Thymus (tissue), 11 donors: ENCODE measurements around the gene ANKH. TPM values are rescaled to one million over a fixed set of nuclear protein-coding genes. Genes with fewer than 3 reads are reported as not detected.

Source experiments
- DNase-seq, 9 donors: peaks; one replicate each; pipeline ENCODE4 v3.0.0-alpha.2; 2013; ENCODE audit warnings: low spot score in 9 of 9, low read depth in 6 of 9, missing footprints in 1 of 9
- H3K27ac ChIP-seq, 2 donors: one replicate each; pipeline ENCODE4 v1.5.1; 2013; ENCODE audit warnings: control low read depth in 1 of 2, low read depth in 1 of 2, low read length in 1 of 2, mild to moderate bottlenecking in 1 of 2, moderate library complexity in 1 of 2
- H3K27me3 ChIP-seq, 2 donors: one replicate each; pipeline ENCODE4 v1.5.1; 2013; ENCODE audit warnings: low read length in 1 of 2; ENCODE audit not compliant: control insufficient read depth in 2 of 2, insufficient read depth in 1 of 2
- H3K36me3 ChIP-seq, 2 donors: one replicate each; pipeline ENCODE4 v1.5.1; 2013; ENCODE audit warnings: low read length in 1 of 2, mild to moderate bottlenecking in 1 of 2, moderate library complexity in 1 of 2; ENCODE audit not compliant: control insufficient read depth in 2 of 2, insufficient read depth in 2 of 2
- H3K4me1 ChIP-seq, 2 donors: one replicate each; pipeline ENCODE4 v1.5.1; 2013; ENCODE audit warnings: low read length in 2 of 2; ENCODE audit not compliant: control insufficient read depth in 2 of 2, insufficient read depth in 2 of 2
- H3K4me3 ChIP-seq, 2 donors: one replicate each; pipeline ENCODE4 v1.5.1; 2013; ENCODE audit warnings: low read length in 2 of 2, control low read depth in 1 of 2, mild to moderate bottlenecking in 1 of 2
- H3K9me3 ChIP-seq, 2 donors: one replicate each; pipeline ENCODE4 v1.5.1; 2013; ENCODE audit warnings: low read length in 1 of 2, mild to moderate bottlenecking in 1 of 2; ENCODE audit not compliant: control insufficient read depth in 2 of 2, insufficient read depth in 1 of 2
- WGBS: extraction: QIAGEN DNeasy Blood & Tissue Kit; methylation state at CpG from one replicate; pipeline ENCODE4 v1.1.7; 2013; 5-methylcytosine and 5-hydroxymethylcytosine counted together
- polyA plus RNA-seq: library from polyadenylated mRNA; stranded (reverse); fragments of 200-250 nt; gene quantifications from one replicate; pipeline ENCODE4 v1.2.3, GENCODE V29; 2013
- total RNA-seq: library from RNA; stranded (reverse); fragments of 120-200 nt; gene quantifications from one replicate; pipeline ENCODE4 v1.2.4, GENCODE V29; 2013
- donor health status: healthy.

The ANKH gene
- total and polyA plus RNA-seq, 2 donors: 17.3 to 29.8 TPM

GRCh38 chr5:14739981-14740380, 131.6 kb downstream of the ANKH start:
- Histone ChIP-seq H3K27me3 (no peaks in the 10 kb centered on the region), H3K4me3 (no peak overlapping the region), H3K36me3 (peaks cover 0 to 3% of the 10 kb centered on the region in 2 donors), H3K27ac (no peak overlapping the region), H3K4me1 (peaks cover 33 to 67% of the 10 kb centered on the region in 2 donors), H3K9me3 (peaks cover 0 to 5% of the 10 kb centered on the region in 2 donors)
- WGBS: 97% methylated on average over 5 of the region's 5 CpGs
- no peak for DNase-seq

DNA sequence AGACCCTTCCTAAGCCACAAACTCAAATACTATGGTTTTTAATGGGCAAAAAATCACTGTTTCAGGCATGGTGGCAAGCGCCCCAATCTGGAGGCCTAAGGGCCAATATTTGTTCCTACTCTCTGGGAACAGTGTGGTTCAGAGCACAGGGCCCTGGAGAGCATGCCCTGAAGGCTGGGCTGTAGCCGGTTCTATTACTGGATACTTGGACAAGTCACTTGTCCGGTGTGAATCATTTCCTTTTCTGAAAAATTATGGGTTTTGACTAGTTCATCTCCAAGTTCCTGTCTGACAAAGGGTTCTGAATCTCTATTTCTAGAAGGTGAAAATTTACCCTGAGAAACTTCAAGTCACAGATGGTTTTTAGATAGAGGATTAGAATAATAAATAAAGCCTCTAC, 132.0 kb downstream of the ANKH start:
- no peak overlapping the region for H3K4me3 ChIP-seq
- peaks cover 0 to 5% of the 10 kb centered on the region in 2 donors for H3K9me3 ChIP-seq
- peaks cover 29 to 67% of the 10 kb centered on the region in 2 donors for H3K4me1 ChIP-seq
- no peak overlapping the region for H3K27ac ChIP-seq
- H3K36me3 ChIP-seq: peaks cover 0 to 1% of the 10 kb centered on the region in 2 donors
- 96% methylated on average over 3 of the region's 3 CpGs for WGBS
- no peak for DNase-seq
- H3K27me3 ChIP-seq: no peaks in the 10 kb centered on the region

DNA sequence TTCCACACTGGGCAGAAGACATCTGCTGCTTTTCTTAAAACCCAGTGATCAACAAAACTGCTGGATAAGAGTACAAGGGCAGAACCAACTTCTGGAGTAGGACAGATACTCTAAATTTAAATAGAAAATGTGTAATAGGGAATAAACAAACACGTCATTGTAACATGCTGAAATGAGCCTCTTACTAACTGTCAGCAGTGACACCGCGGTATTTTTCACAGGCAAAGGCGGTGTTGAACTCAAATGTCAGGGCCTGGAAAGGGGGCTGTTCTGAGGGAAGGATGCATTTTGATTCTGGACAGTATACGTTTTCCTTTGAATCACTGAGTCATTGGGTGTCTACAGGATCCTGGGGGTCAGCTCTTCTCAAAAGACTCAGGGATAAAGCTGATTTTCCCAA, 133.5 kb downstream of the ANKH start:
- Histone ChIP-seq H3K9me3 (peaks cover 0 to 5% of the 10 kb centered on the region in 2 donors), H3K27me3 (no peaks in the 10 kb centered on the region), H3K4me1 (peaks cover 27 to 70% of the 10 kb centered on the region in 2 donors), H3K36me3 (no peaks in the 10 kb centered on the region), H3K27ac (no peak overlapping the region), H3K4me3 (no peak overlapping the region)
- no peak for DNase-seq
- WGBS: 98% methylated on average over 5 of the region's 5 CpGs

GRCh38 chr5:14737291-14737690, 134.3 kb downstream of the ANKH start:
- Histone ChIP-seq H3K36me3 (no peaks in the 10 kb centered on the region), H3K9me3 (peaks cover 0 to 4% of the 10 kb centered on the region in 2 donors), H3K4me1 (peaks cover 27 to 70% of the 10 kb centered on the region in 2 donors), H3K27ac (peak overlapping the region in 1 of 2 donors; percentile 34), H3K4me3 (no peak overlapping the region), H3K27me3 (no peaks in the 10 kb centered on the region)
- peak in 1 of 9 donors; percentile 60 for DNase-seq
- 95% methylated on average over 10 of the region's 10 CpGs for WGBS

DNA sequence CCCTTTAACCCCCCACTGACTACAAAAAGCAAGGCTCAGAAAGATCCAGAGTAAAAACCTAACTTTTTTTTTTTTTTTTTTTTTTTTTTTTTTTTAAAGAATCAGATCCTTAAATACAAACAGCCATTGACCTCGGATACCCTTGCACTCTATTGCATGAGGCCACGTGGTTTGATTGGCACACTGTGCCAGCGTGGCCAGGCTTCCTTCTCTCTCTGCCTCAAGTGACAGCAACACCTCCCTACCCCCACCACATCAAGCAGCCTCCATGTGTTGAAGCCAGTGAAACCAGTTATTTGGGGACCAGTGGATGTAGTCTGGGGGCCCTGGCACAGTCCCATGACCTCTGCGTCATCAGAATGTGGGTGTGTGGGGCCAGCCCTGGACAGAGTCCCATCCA, 135.6 kb downstream of the ANKH start:
- Histone ChIP-seq H3K4me3 (no peak overlapping the region), H3K27ac (peak overlapping the region in 1 of 2 donors; percentile 40), H3K27me3 (no peaks in the 10 kb centered on the region), H3K36me3 (no peaks in the 10 kb centered on the region), H3K4me1 (peaks cover 18 to 70% of the 10 kb centered on the region in 2 donors), H3K9me3 (no peaks in the 10 kb centered on the region)
- WGBS: 92% methylated on average over 4 of the region's 4 CpGs
- DNase-seq: no peak

DNA sequence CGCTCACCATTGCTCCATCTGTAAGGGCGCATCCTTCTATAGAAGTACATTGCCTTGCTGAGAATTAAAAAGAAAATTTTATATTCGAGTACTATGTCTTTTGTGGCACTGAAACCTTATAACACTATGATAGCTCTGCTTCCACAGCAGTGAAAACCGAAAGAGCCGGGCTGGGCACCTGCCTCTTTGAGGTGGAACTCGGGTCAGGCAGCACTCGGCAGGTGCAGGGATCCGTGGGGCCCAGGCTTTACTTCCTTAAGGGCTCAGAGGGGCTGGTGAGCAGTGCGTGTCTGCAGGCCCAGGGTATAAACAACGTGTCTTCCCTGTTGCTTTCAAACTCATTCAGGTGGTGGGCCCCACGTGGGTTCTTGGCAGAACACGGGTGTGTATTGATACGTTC, 137.2 kb downstream of the ANKH start:
- Histone ChIP-seq H3K36me3 (peaks cover 0 to 3% of the 10 kb centered on the region in 2 donors), H3K27ac (peak overlapping the region in 1 of 2 donors; percentile 33), H3K27me3 (no peaks in the 10 kb centered on the region), H3K9me3 (no peaks in the 10 kb centered on the region), H3K4me1 (peaks cover 19 to 71% of the 10 kb centered on the region in 2 donors), H3K4me3 (no peak overlapping the region)
- WGBS: 53% methylated on average over 13 of the region's 13 CpGs
- peak in 4 of 9 donors; percentile 43 to 82 (median 58) for DNase-seq

DNA sequence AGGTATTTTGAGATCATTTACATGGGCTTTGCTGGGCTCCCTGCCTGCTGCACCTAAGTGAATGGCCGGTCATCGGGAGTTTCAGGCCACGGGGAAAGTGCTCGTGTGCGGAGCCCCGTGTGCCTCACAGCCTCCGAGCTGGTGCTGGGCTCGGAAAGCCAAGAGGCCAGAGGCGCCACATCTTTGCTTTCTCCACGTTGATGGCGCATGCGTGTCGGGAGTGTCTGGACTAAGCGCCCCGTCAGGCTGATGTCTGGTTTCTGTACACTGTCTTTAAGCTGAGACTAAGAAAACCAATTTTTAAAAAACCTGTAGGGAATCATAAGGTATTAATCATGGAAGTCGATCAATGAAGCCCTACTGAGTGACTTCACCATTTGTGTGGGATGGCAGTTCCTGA, 137.9 kb downstream of the ANKH start:
- no peak overlapping the region for H3K27ac ChIP-seq
- H3K27me3 ChIP-seq: no peaks in the 10 kb centered on the region
- peaks cover 19 to 71% of the 10 kb centered on the region in 2 donors for H3K4me1 ChIP-seq
- DNase-seq: no peak
- no peak overlapping the region for H3K4me3 ChIP-seq
- 99% methylated on average over 16 of the region's 16 CpGs for WGBS
- no peaks in the 10 kb centered on the region for H3K9me3 ChIP-seq
- H3K36me3 ChIP-seq: peaks cover 0 to 6% of the 10 kb centered on the region in 2 donors

- peaks cover 0 to 8% of the 10 kb centered on the region in 2 donors for H3K36me3 ChIP-seq
- 93% methylated on average over 6 of the region's 6 CpGs for WGBS
These were observed 138.6 kb downstream of the ANKH start for GRCh38 chr5:14732991-14733390.

DNA sequence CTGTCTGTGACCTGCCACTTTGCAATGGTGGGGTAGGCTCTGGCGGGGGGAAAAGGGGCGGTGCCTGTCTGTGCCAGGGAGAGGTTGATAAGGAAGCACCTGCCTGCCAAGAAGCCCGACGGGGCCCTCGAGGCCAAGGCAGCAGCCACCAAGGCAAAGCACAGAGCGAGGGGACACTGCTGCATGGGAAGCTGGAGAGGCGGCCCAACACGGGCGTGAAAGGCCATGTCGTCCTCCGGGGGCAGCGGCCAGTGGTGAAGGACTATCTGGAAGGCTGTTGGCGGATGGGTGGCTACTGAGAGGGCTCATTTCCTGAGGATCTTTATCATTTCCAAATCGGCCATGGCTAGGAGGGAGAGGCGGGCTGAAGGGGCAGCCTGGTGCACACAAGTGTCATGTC, 140.7 kb downstream of the ANKH start:
- no peaks in the 10 kb centered on the region for H3K9me3 ChIP-seq
- no peak overlapping the region for H3K27ac ChIP-seq
- H3K4me3 ChIP-seq: no peak overlapping the region
- H3K4me1 ChIP-seq: peaks cover 12 to 49% of the 10 kb centered on the region in 2 donors
- H3K27me3 ChIP-seq: peaks cover 0 to 4% of the 10 kb centered on the region in 2 donors
- H3K36me3 ChIP-seq: peaks cover 0 to 8% of the 10 kb centered on the region in 2 donors
- WGBS: 80% methylated on average over 15 of the region's 15 CpGs
- no peak for DNase-seq

More at GRCh38 chr5:14732991-14733390, 138.6 kb downstream of the ANKH start:
- H3K27ac ChIP-seq: no peak overlapping the region
- H3K4me1 ChIP-seq: peaks cover 19 to 68% of the 10 kb centered on the region in 2 donors
- no peaks in the 10 kb centered on the region for H3K27me3 ChIP-seq
- no peak for DNase-seq
- H3K9me3 ChIP-seq: no peaks in the 10 kb centered on the region
- H3K4me3 ChIP-seq: no peak overlapping the region
